ENCODE measurements around the gene LIPN.

The LIPN gene

DNA sequence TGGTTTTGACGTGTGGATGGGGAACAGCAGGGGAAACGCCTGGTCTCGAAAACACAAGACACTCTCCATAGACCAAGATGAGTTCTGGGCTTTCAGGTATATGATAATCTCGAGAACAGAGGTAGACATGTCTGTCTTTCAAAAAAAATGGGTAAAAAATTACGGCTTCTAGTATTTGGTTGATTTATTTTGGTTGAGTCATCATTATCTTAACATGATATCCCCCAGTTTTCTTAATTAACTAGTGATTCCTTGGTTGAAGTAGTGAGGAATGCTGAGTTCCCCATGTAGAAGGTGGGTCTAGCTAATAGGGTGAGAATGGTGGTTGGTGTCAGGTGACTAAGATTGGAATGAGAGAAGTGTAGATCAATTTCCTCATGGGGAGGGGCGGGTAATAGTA, 53.4 kb downstream of the LIPN start:
- TF ChIP-seq, protein P1, sequence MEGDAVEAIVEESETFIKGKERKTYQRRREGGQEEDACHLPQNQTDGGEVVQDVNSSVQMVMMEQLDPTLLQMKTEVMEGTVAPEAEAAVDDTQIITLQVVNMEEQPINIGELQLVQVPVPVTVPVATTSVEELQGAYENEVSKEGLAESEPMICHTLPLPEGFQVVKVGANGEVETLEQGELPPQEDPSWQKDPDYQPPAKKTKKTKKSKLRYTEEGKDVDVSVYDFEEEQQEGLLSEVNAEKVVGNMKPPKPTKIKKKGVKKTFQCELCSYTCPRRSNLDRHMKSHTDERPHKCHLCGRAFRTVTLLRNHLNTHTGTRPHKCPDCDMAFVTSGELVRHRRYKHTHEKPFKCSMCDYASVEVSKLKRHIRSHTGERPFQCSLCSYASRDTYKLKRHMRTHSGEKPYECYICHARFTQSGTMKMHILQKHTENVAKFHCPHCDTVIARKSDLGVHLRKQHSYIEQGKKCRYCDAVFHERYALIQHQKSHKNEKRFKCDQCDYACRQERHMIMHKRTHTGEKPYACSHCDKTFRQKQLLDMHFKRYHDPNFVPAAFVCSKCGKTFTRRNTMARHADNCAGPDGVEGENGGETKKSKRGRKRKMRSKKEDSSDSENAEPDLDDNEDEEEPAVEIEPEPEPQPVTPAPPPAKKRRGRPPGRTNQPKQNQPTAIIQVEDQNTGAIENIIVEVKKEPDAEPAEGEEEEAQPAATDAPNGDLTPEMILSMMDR (IDR thresholded peaks at IDR 0.05; ENCODE audit: low read depth, low read length, missing control alignments) = no peak
- DNase-seq (ENCODE audit: extremely low read depth, low read depth) = no peak

DNA sequence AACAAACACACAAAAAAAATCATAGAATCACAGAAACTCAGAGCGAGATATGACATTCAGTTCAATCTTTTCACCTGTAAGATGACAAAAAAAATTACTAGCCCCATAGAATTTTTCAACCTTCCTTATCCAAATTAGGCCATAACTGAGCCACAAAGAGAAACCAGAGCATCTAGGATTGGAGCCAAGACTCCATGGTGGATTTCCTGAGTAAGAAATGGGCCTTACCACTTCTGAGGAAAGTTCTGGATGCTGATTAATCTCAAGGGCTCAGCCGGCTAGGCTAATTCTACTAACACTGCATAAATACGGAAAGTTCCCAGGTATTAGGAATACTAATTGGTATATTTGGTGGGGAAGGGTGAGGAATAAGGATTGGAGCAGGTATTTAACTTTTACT, 59.5 kb downstream of the LIPN start:
- H3K4me3 ChIP-seq (replicated peaks; ENCODE audit: low read depth, low read length) = no peak overlapping the region
- no peak for DNase-seq (ENCODE audit: extremely low read depth, low read depth)
- TF ChIP-seq, protein P1 (IDR thresholded peaks at IDR 0.05; ENCODE audit: low read depth, low read length, missing control alignments) = no peak

More for the DNA sequence above, 53.4 kb downstream of the LIPN start:
- H3K4me3 ChIP-seq (replicated peaks; ENCODE audit: low read depth, low read length) = no peak overlapping the region

DNA sequence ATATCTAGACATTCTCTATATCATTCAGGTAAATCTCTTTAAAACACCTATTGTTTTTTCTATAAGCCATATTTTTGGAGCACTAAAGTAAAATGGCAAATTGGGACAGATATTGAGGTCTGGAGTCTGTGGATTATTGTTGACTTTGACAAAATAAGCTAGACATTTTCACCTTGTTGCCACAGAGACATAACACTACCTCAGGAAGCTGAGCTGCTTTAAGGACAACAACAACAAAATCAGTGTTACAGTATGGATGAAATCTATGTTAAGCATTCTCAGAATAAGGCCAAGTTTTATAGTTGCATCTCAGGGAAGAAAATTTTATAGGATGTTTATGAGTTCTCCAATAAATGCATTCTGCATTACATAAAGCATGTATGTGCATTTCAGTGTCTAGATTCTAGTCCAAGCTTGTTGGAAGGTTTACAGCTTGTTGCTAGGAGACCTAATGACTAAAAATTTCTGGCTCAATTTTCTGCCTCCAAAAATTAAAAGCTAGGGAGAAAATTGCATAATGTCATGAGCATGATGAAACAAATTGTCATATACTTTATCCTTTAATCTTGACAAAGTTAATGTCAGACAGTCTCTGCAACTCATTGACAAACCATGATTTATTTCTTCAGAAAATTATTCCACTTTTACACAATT, 61.1 kb downstream of the LIPN start:
- DNase-seq (ENCODE audit: extremely low read depth, low read depth) = peak; percentile 37
- TF ChIP-seq, protein P1 (IDR thresholded peaks at IDR 0.05; ENCODE audit: low read depth, low read length, missing control alignments) = no peak
- H3K4me3 ChIP-seq (replicated peaks; ENCODE audit: low read depth, low read length) = no peak overlapping the region

DNA sequence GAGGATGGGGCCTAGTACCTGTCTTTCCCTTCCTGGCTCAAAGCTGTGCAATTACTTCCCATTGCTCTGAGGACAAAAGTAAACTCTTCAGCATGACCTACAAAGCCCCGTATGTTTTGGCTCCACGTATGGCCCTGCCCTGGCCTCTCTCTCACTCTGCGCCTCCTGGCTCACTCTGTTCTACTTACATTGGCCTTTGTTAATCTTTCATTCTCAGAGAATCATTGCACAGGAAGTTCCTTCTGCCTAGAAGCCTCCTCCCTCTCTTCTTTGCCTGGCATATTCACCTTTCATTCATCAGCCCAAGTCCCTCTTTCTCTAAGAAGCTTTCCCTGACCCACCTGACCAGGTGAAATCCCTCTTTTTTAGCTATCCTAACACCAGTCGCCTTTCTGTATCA, 66.6 kb downstream of the LIPN start:
- no peak overlapping the region for H3K4me3 ChIP-seq (replicated peaks; ENCODE audit: low read depth, low read length)
- TF ChIP-seq, protein P1 (IDR thresholded peaks at IDR 0.05; ENCODE audit: low read depth, low read length, missing control alignments) = no peak
- no peak for DNase-seq (ENCODE audit: extremely low read depth, low read depth)

DNA sequence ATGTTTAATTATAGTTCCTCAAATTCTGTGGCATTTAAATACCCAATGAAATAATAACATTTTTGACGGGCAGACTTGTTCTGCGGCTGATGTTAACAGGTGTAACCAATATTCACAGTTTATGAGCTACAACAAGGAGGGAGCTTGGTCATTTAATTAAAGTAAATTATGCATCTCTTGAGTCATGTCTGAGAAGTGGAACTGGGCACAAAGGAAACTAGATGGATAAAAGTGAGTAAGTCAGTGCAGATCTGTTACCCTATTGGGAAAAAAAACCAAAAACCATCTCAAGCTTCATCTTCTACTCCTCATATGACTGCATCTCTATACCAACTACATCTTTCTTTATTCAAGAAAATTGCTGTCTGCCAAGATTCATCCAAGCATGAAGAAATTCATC, 67.9 kb downstream of the LIPN start:
- no peak for DNase-seq (ENCODE audit: extremely low read depth, low read depth)
- TF ChIP-seq, protein P1 (IDR thresholded peaks at IDR 0.05; ENCODE audit: low read depth, low read length, missing control alignments) = no peak
- no peak overlapping the region for H3K4me3 ChIP-seq (replicated peaks; ENCODE audit: low read depth, low read length)

DNA sequence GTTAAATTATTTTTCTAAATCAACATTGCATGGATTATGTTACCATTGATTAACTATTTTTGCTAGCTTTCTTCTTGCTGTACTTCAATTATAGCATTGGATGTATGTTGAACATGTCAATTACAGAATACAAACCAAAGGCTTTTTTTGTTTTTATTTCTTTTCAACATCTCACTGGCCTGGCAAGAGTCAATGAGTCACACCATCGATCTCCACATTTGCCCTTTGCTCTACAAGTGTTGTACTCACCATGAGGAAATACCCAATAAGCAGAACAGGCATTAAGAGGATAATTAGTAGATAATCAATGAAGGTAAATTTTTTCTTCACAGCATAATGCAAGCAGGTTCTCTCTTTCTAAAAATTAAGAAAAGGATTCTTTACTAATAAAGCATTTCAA, 68.5 kb downstream of the LIPN start:
- TF ChIP-seq, protein P1 (IDR thresholded peaks at IDR 0.05; ENCODE audit: low read depth, low read length, missing control alignments) = no peak
- H3K4me3 ChIP-seq (replicated peaks; ENCODE audit: low read depth, low read length) = no peak overlapping the region
- DNase-seq (ENCODE audit: extremely low read depth, low read depth) = no peak
